ENCODE data around the gene KAZN. TPM values are rescaled to one million over a fixed set of nuclear protein-coding genes. Genes with fewer than 3 reads are reported as not detected.

The KAZN gene
- total and polyA plus RNA-seq, 2 of the 8 experiments (the other 6 are each of a cell fraction or from before 2014, with no cell fraction given) = 3.7 to 11.8 TPM

DNA sequence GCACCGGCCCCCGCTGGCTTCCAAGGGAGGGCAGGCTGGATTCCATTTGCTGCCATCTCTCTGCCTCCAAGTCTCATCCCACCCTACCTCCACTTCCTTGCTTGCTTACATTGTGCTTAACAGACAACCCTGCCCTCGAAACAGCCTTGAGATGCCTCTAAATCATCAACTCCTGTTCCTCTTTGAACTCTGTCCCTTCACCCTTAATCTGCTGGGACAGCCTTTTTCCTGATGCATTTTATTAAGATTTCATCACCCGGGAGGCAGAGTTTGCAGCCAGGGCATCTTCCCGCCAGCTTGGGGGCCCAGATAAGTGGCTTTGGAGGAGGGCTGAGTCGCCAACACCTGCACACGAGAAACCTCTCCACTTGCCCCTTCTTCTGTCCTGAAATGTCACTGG lies 192.5 kb downstream of the KAZN start:
- Histone ChIP-seq H4K20me1 (replicated peaks in 1 of 2; ENCODE audit: control insufficient read depth in 1 of 2, insufficient read depth in 2 of 2, low read length in 2 of 2) (peaks cover 0 to 2% of the 10 kb centered on the region in 2 experiments), H3K27me3 (replicated peaks in 1 of 4; ENCODE audit: control insufficient read depth in 3 of 4, extremely low read depth in 1 of 4, insufficient read depth in 3 of 4, low read length in 3 of 4) (no peaks in the 10 kb centered on the region), H3K27ac (ENCODE audit: low read depth, low read length) (no peak overlapping the region), H4K5ac (ENCODE audit: insufficient read length, low read depth, low read length) (no peak overlapping the region), H2AK5ac (ENCODE audit: low read depth, low read length) (no peak overlapping the region), H3K4me1 (replicated peaks in 1 of 4; ENCODE audit: control insufficient read depth in 3 of 4, insufficient read depth in 4 of 4, low read length in 3 of 4) (peaks cover 0 to 2% (median 0%) of the 10 kb centered on the region in 4 experiments; a peak in 1 of 7 replicates), H3K18ac (ENCODE audit: extremely low read depth, low read length) (no peak overlapping the region), H3K36me3 (ENCODE audit: control insufficient read depth in 2 of 4, insufficient read depth in 4 of 4, low read length in 3 of 4) (no peaks in the 10 kb centered on the region), H3K4ac (replicated peaks; ENCODE audit: insufficient read length, low read depth, low read length) (no peak overlapping the region), H2AFZ (ENCODE audit: low read length) (no peak overlapping the region), H3K56ac (replicated peaks; ENCODE audit: insufficient read length, low read depth, low read length) (no peak overlapping the region), H3K79me1 (ENCODE audit: low read depth, low read length) (no peaks in the 10 kb centered on the region; the same call in 1 of the 2 replicates), H3K14ac (ENCODE audit: insufficient read length) (no peak overlapping the region), H3K4me2 (ENCODE audit: insufficient read depth in 1 of 2, low read depth in 2 of 2, low read length in 2 of 2) (no peak overlapping the region), H4K91ac (replicated peaks; ENCODE audit: insufficient read length, low read length) (no peak overlapping the region), H2BK120ac (replicated peaks; ENCODE audit: low read depth, low read length) (no peak overlapping the region), H2BK15ac (ENCODE audit: low read length) (no peak overlapping the region), H3K23me2 (ENCODE audit: low read depth, low read length) (no peaks in the 10 kb centered on the region), H4K8ac (ENCODE audit: extremely low read depth, insufficient read depth, low read length) (no peak overlapping the region), H3K9me3 (ENCODE audit: insufficient read depth in 2 of 2, low read depth in 1 of 2, low read length in 1 of 2) (no peaks in the 10 kb centered on the region), H3K23ac (ENCODE audit: insufficient read length) (no peak overlapping the region), H2BK5ac (ENCODE audit: low read depth, low read length) (no peak overlapping the region; the same call in 1 of the 2 replicates), H3K4me3 (ENCODE audit: extremely low read depth in 1 of 4, insufficient read depth in 2 of 4, low read depth in 3 of 4, low read length in 4 of 4) (no peak overlapping the region), H2BK12ac (ENCODE audit: low read depth, low read length) (no peak overlapping the region), H2BK20ac (ENCODE audit: low read length) (no peak overlapping the region), H3K9ac (replicated peaks in 1 of 4; ENCODE audit: extremely low read depth in 1 of 4, low read depth in 3 of 4, low read length in 3 of 4) (no peak overlapping the region), H3K79me2 (ENCODE audit: control insufficient read depth in 1 of 2, insufficient read depth in 2 of 2, low read length in 2 of 2) (no peaks in the 10 kb centered on the region)
- ChIA-PET CTCF (ENCODE audit: partially characterized antibody) (interaction anchor here (0.9 to 2.9 kb wide), 5 partner anchors 10 to 124 kb away, joined by 3 to 11 read pairs (median 5); no protein-coding TSS in a partner anchor), POLR2A (ENCODE audit: partially characterized antibody) (no interaction called here)
- WGBS, 2 experiments (ENCODE audit: extremely low coverage in 1 of 2, insufficient coverage in 1 of 2, insufficient read length in 1 of 2, insufficient replicate concordance in 2 of 2, low coverage in 1 of 2, low lambda C conversion rate in 2 of 2, missing lambda C conversion rate in 1 of 2) = 86% methylated on average over 7 of the region's 7 CpGs; no CpG with 5 or more reads in 1 of the 2 experiments
- no peak for FAIRE-seq
- DNase-seq (ENCODE audit: low read depth in 1 of 2, low spot score in 2 of 2) = no peak
- no peak for TF ChIP-seq FOSL1 (IDR thresholded peaks at IDR 0.05; ENCODE audit: insufficient read depth, low read depth, low read length)
- TF ChIP-seq, protein P1, sequence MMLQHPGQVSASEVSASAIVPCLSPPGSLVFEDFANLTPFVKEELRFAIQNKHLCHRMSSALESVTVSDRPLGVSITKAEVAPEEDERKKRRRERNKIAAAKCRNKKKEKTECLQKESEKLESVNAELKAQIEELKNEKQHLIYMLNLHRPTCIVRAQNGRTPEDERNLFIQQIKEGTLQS (IDR thresholded peaks at IDR 0.05; ENCODE audit: insufficient read depth, low read depth, low read length) = no peak
- TF ChIP-seq RFX5 (IDR thresholded peaks at IDR 0.05; ENCODE audit: borderline replicate concordance, low read depth, low read length) = no peak
- no peak for TF ChIP-seq SRF (IDR thresholded peaks at IDR 0.05; ENCODE audit: low read depth, low read length)
- TF ChIP-seq JUND (IDR thresholded peaks at IDR 0.05; ENCODE audit: low read length) = no peak
- no peak for TF ChIP-seq SIN3A (conservative IDR thresholded peaks at IDR 0.05 in 1 of 2, IDR thresholded peaks at IDR 0.05 in 1 of 2; ENCODE audit: low read depth in 1 of 2, low read length in 2 of 2)
- no peak for TF ChIP-seq NRF1 (IDR thresholded peaks at IDR 0.05; ENCODE audit: low read depth, low read length)
- no peak for TF ChIP-seq TBP (IDR thresholded peaks at IDR 0.05; ENCODE audit: low read depth, low read length)
- no peak for TF ChIP-seq SP2 (IDR thresholded peaks at IDR 0.05; ENCODE audit: low read length)
- no peak for TF ChIP-seq POU5F1 (IDR thresholded peaks at IDR 0.05; ENCODE audit: low read depth, low read length)
- TF ChIP-seq JUN (IDR thresholded peaks at IDR 0.05; ENCODE audit: low read depth, low read length) = no peak
- no peak for TF ChIP-seq SP4 (IDR thresholded peaks at IDR 0.05; ENCODE audit: low read length)
- TF ChIP-seq CHD2 (IDR thresholded peaks at IDR 0.05; ENCODE audit: low read length) = no peak
- no peak for TF ChIP-seq SIRT6 (IDR thresholded peaks at IDR 0.05; ENCODE audit: low read length)
- TF ChIP-seq CHD1 (IDR thresholded peaks at IDR 0.05; ENCODE audit: low read depth, low read length) = no peak
- no peak for TF ChIP-seq EGR1 (IDR thresholded peaks at IDR 0.05; ENCODE audit: borderline replicate concordance, low read depth, low read length)
